GM18907 (cell line): Measurements from ENCODE around the gene DUOX1.
"Not testable (repeated sequence)": the region's sequence is repeated elsewhere in the genome, so short reads cannot be mapped to it uniquely, and the experiment has no call there.

Experiments
- ATAC-seq: cut with Tn5 transposase; IDR thresholded peaks from one replicate; pipeline ENCODE4 v1.9.1; 2021; ENCODE audit warnings: mild to moderate bottlenecking, moderate library complexity; ENCODE audit not compliant: unreplicated experiment

The DUOX1 gene

GRCh38 chr15:45129651-45130129 lies at the start of gene DUOX1, which contains the start of gene DUOXA1:
Gene DUOX1 (plus strand): TSS chr15:45129994. CDS start chr15:45131967, 1,973 bp downstream.
Gene DUOXA1 (minus strand): TSS chr15:45129879. CDS start chr15:45123014, 6,865 bp downstream.
- no peak for ATAC-seq

- ATAC-seq, result not testable (repeated sequence)
These were observed 49.2 kb upstream of the DUOX1 start for GRCh38 chr15:45080593-45080992.

GRCh38 chr15:45082412-45082811 lies 47.4 kb upstream of the DUOX1 start:
- not testable (repeated sequence) for ATAC-seq

- ATAC-seq, result no peak
These were observed 46.6 kb upstream of the DUOX1 start for GRCh38 chr15:45083223-45083622.

- ATAC-seq, result no peak
These were observed 45.6 kb upstream of the DUOX1 start for GRCh38 chr15:45084163-45084562.

- ATAC-seq, result no peak
These were observed 42.3 kb upstream of the DUOX1 start for GRCh38 chr15:45087513-45087912.

GRCh38 chr15:45088801-45089711 lies 40.7 kb upstream of the DUOX1 start:
- ATAC-seq, result no peak

- ATAC-seq, result no peak
These were observed 40.0 kb upstream of the DUOX1 start for GRCh38 chr15:45089712-45090373.

- ATAC-seq, result no peak
These were observed 38.6 kb upstream of the DUOX1 start for GRCh38 chr15:45091161-45091560.

GRCh38 chr15:45091576-45091975 lies 38.2 kb upstream of the DUOX1 start:
- no peak for ATAC-seq

- no peak for ATAC-seq
These were observed 36.8 kb upstream of the DUOX1 start for GRCh38 chr15:45093013-45093412.

- ATAC-seq, result no peak
These were observed 36.0 kb upstream of the DUOX1 start for GRCh38 chr15:45093622-45094357.

- no peak for ATAC-seq
These were observed 35.5 kb upstream of the DUOX1 start for GRCh38 chr15:45094358-45094730.

- no peak for ATAC-seq
These were observed 34.1 kb upstream of the DUOX1 start for GRCh38 chr15:45095661-45096060.

GRCh38 chr15:45097466-45097865 lies 32.3 kb upstream of the DUOX1 start:
- ATAC-seq, result no peak

- no peak for ATAC-seq
These were observed 30.1 kb upstream of the DUOX1 start for GRCh38 chr15:45099549-45100165.

GRCh38 chr15:45100884-45101625 lies 28.7 kb upstream of the DUOX1 start:
- no peak for ATAC-seq

GRCh38 chr15:45101749-45102148 lies 28.0 kb upstream of the DUOX1 start:
- no peak for ATAC-seq

GRCh38 chr15:45102226-45102625 lies 27.6 kb upstream of the DUOX1 start:
- ATAC-seq, result no peak

GRCh38 chr15:45104170-45104569 lies 25.6 kb upstream of the DUOX1 start:
- ATAC-seq, result not testable (repeated sequence)
